Mesendoderm (in vitro differentiated cells): ENCODE data around the gene RFLNA.

Source experiments
- DNase-seq: peaks from one replicate; pipeline ENCODE4 v3.0.0; 2013
- H2AK5ac ChIP-seq: 2 replicates; pipeline ENCODE4 v1.6.1; 2013; ENCODE audit warnings: low read length, inconsistent platforms
- H2BK120ac ChIP-seq: 2 replicates; pipeline ENCODE4 v1.6.1; 2013; ENCODE audit warnings: low read depth, mild to moderate bottlenecking, low read length, moderate library complexity, mixed read lengths
- H2BK15ac ChIP-seq: replicated peaks from 2 replicates; pipeline ENCODE4 v1.6.1; 2013; ENCODE audit warnings: low read depth, mild to moderate bottlenecking, moderate library complexity
- H2BK5ac ChIP-seq: 2 replicates; pipeline ENCODE4 v1.6.1; 2013; ENCODE audit warnings: low read length, inconsistent platforms
- H3K18ac ChIP-seq: 2 replicates; pipeline ENCODE4 v1.6.1; 2013; ENCODE audit warnings: mild to moderate bottlenecking, low read length, mixed read lengths
- H3K23ac ChIP-seq: one replicate; pipeline ENCODE4 v1.6.1; 2013; ENCODE audit warnings: low read length
- H3K27ac ChIP-seq: 2 replicates; pipeline ENCODE4 v1.5.1; 2013; ENCODE audit warnings: low read depth, mild to moderate bottlenecking, inconsistent platforms, low read length, moderate library complexity
- H3K27me3 ChIP-seq: 2 replicates; pipeline ENCODE4 v1.6.1; 2013; ENCODE audit warnings: low read length, control low read depth, mild to moderate bottlenecking, inconsistent platforms; ENCODE audit not compliant: insufficient read depth, poor library complexity
- H3K36me3 ChIP-seq: 2 replicates; pipeline ENCODE4 v1.6.1; 2013; ENCODE audit warnings: low read length, inconsistent platforms; ENCODE audit not compliant: control insufficient read depth, insufficient read depth
- H3K4ac ChIP-seq: one replicate; pipeline ENCODE4 v1.6.1; 2013; ENCODE audit warnings: low read depth, mild to moderate bottlenecking, low read length, moderate library complexity
- H3K4me1 ChIP-seq: 2 replicates; pipeline ENCODE4 v1.6.1; 2013; ENCODE audit warnings: low read depth, low read length, inconsistent platforms; ENCODE audit not compliant: control insufficient read depth
- H3K4me2 ChIP-seq: 2 replicates; pipeline ENCODE4 v1.6.1; 2013; ENCODE audit warnings: low read length
- H3K4me3 ChIP-seq: 2 replicates; pipeline ENCODE4 v1.5.1; 2013; ENCODE audit warnings: mild to moderate bottlenecking, low read length
- H3K56ac ChIP-seq: one replicate; pipeline ENCODE4 v1.6.1; 2013; ENCODE audit warnings: low read length
- H3K79me1 ChIP-seq: 2 replicates; pipeline ENCODE4 v1.6.1; 2013; ENCODE audit warnings: low read length, inconsistent platforms
- H3K79me2 ChIP-seq: 2 replicates; pipeline ENCODE4 v1.6.1; 2013; ENCODE audit warnings: mild to moderate bottlenecking, low read length; ENCODE audit not compliant: control insufficient read depth, insufficient read depth
- H3K9ac ChIP-seq: 2 replicates; pipeline ENCODE4 v1.6.1; 2013; ENCODE audit warnings: low read length, inconsistent platforms
- H4K5ac ChIP-seq: one replicate; pipeline ENCODE4 v1.6.1; 2013; ENCODE audit warnings: low read length
- H4K8ac ChIP-seq: one replicate; pipeline ENCODE4 v1.6.1; 2013; ENCODE audit warnings: low read depth, mild to moderate bottlenecking, control low read depth, low read length, moderate library complexity
- whole genome bisulfite sequencing: extraction: QIAGEN DNeasy Blood & Tissue Kit; methylation state at CpG from one replicate; pipeline ENCODE4 v1.1.7; 2013; ENCODE audit warnings: low lambda C conversion rate, missing lambda C conversion rate; ENCODE audit not compliant: insufficient coverage; ENCODE audit errors: extremely low coverage; 5-methylcytosine and 5-hydroxymethylcytosine counted together

Gene RFLNA

DNA sequence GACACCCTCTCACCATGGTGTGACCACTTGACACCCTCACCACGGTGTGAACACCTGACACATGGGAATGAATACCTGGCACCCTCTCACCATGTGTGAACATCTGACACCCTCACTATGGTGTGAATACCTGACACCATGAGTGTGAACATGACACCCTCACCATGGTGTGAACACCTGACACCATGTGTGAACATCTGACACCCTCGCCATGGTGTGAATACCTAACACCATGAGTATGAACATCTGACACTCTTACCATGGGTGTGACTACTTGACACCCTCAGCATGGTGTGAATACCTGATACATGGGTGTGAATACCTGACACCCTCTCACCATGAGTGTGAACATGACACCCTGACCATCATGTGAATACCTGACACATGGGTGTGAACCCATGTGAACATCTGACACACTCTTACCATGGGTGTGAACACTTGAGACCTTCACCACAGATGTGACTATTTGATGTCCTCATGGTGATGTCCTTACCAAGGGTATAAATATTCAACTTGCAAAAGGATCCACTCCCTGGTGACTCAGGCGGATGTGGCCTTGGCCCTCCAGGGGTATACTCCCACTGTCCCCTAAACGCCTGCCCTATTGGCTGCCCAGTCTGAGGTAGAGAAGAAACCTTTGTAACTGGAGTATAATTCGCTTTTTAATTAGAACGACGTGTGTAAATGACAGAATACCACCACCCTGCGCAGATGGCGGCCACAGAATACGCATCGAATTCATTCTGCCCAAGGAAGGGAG lies 29.1 kb downstream of the RFLNA start:
- Histone ChIP-seq H3K56ac (no peak overlapping the region), H3K4ac (no peak overlapping the region), H3K4me2 (no peak overlapping the region), H3K4me3 (peak overlapping the region; percentile 63), H2AK5ac (no peak overlapping the region), H3K36me3 (peaks cover 11% of the 10 kb centered on the region), H3K79me2 (no peaks in the 10 kb centered on the region), H3K9ac (no peak overlapping the region), H4K8ac (no peak overlapping the region), H4K5ac (no peak overlapping the region), H3K27me3 (no peaks in the 10 kb centered on the region), H3K79me1 (no peaks in the 10 kb centered on the region), H3K18ac (no peak overlapping the region), H2BK15ac (no peak overlapping the region), H2BK5ac (no peak overlapping the region), H3K23ac (no peak overlapping the region), H3K4me1 (no peaks in the 10 kb centered on the region), H3K27ac (no peak overlapping the region), H2BK120ac (no peak overlapping the region)
- WGBS = no CpG with 5 or more reads among the region's 11 CpGs
- peak; percentile 32 for DNase-seq

DNA sequence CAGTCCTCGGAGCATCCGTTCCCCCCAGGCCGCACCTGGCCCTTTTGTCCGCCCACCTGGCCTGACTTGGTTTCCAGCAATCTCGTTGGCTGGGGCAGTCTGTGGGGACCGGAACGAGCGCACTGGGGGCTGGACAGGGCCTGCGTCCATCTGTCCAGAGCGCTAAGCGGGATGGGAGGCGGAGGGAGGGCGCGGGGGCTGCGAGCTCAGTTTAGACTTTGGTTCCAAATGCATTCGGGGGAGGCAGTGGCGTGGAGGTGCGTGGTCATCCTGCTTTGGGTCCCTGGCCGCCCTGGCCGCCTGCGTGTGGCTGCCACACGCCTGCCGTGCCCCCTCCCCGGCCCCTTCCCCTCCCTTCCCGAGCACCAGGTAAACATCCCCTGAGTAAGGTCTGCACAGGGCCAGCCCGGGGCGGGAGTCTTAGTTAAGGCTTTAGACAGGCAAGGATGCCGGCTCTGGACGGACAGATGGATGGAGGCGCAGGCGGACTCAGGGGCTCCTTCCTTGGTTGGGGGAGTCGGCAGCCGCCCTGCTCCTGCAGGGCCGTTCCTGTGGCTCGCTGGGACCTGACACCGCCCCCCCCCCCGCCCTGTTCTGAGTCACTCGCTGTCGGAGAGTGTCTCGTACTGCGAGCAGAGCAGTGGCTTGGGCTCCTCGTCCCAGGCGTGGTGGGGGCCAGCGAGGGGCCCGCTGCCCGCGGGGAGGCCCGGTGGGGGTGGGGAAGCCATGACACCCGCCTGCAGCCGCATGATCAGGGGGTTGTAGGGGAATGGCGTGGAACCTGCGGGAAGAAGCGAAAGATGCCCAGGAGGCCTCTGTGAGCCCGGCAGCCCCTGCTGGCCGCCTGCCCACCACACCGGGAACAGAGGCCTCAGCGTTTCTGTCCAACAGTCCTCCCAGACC lies 30.2 kb downstream of the RFLNA start:
- no peak overlapping the region for H3K4ac ChIP-seq
- H3K23ac ChIP-seq = no peak overlapping the region
- H2BK15ac ChIP-seq = no peak overlapping the region
- H3K56ac ChIP-seq = no peak overlapping the region
- no peak for DNase-seq
- no peak overlapping the region for H4K5ac ChIP-seq
- H3K9ac ChIP-seq = no peak overlapping the region
- H3K79me2 ChIP-seq = no peaks in the 10 kb centered on the region
- no peak overlapping the region for H2BK5ac ChIP-seq
- H3K79me1 ChIP-seq = no peaks in the 10 kb centered on the region
- no peak overlapping the region for H3K27ac ChIP-seq
- H3K18ac ChIP-seq = no peak overlapping the region
- H2AK5ac ChIP-seq = no peak overlapping the region
- no peak overlapping the region for H4K8ac ChIP-seq
- H2BK120ac ChIP-seq = no peak overlapping the region
- H3K36me3 ChIP-seq = peaks cover 11% of the 10 kb centered on the region
- H3K4me1 ChIP-seq = no peaks in the 10 kb centered on the region
- H3K4me3 ChIP-seq = no peak overlapping the region
- WGBS = no CpG with 5 or more reads among the region's 57 CpGs
- no peaks in the 10 kb centered on the region for H3K27me3 ChIP-seq
- H3K4me2 ChIP-seq = no peak overlapping the region

DNA sequence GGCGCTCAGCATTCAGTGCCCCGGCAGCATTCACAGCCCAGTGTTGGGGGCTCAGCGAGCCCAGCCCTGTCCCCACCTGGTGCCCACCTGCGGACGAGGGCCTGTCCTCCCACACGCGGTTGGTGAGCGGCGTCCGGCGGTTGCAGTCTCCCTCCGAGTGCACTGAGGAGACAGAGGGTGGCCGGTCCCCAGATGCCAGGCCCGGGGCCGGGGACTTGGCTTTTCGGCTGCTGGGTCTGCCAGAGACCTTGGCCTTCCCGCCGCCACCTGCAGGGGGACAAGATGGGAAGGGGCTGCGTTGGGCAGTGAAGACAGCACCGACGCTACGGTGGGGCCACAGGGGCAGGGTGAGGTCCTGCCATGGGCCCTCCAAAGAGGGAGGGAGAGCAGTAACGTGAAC lies 31.2 kb downstream of the RFLNA start:
- Histone ChIP-seq H3K36me3 (peaks cover 11% of the 10 kb centered on the region), H3K56ac (no peak overlapping the region)

DNA sequence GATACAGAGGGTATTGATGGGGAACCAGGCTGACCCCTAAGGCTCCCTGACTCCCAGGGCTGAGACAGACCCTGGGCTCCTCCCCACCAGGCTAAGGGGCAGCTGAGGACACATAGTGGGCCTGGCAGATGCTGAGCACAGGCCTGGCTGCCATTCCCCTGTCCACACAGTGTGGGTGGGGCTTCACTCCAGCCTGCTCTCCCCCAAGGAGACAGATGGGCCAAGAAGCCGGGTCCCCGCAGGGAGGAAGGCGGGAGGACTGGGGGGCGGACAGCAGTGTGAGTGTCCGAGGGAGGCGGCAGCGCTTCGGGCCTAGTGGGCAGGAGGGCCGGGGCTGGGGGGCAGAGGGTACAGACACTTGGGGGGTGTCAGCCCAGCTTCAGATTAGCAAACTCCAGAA lies 32.0 kb downstream of the RFLNA start:
- H2AK5ac ChIP-seq = no peak overlapping the region
- H3K79me2 ChIP-seq = no peaks in the 10 kb centered on the region
- no peak overlapping the region for H4K8ac ChIP-seq
- no peak overlapping the region for H3K23ac ChIP-seq
- no peak overlapping the region for H3K56ac ChIP-seq
- no peak overlapping the region for H3K4ac ChIP-seq
- WGBS = no CpG with 5 or more reads among the region's 9 CpGs
- DNase-seq = no peak
- no peak overlapping the region for H3K4me2 ChIP-seq
- no peaks in the 10 kb centered on the region for H3K4me1 ChIP-seq
- no peak overlapping the region for H3K27ac ChIP-seq
- no peaks in the 10 kb centered on the region for H3K27me3 ChIP-seq
- H2BK120ac ChIP-seq = no peak overlapping the region
- H3K4me3 ChIP-seq = no peak overlapping the region
- H3K9ac ChIP-seq = no peak overlapping the region
- no peaks in the 10 kb centered on the region for H3K79me1 ChIP-seq
- peaks cover 11% of the 10 kb centered on the region for H3K36me3 ChIP-seq
- H2BK5ac ChIP-seq = no peak overlapping the region
- no peak overlapping the region for H3K18ac ChIP-seq
- H4K5ac ChIP-seq = no peak overlapping the region
- no peak overlapping the region for H2BK15ac ChIP-seq

More for the DNA sequence above, 31.2 kb downstream of the RFLNA start:
- Histone ChIP-seq H3K18ac (no peak overlapping the region), H4K8ac (no peak overlapping the region), H3K4me2 (no peak overlapping the region), H4K5ac (no peak overlapping the region), H3K4ac (no peak overlapping the region), H3K27me3 (no peaks in the 10 kb centered on the region), H2BK15ac (no peak overlapping the region), H3K23ac (no peak overlapping the region), H3K79me1 (no peaks in the 10 kb centered on the region), H3K9ac (no peak overlapping the region), H2AK5ac (no peak overlapping the region), H3K4me1 (no peaks in the 10 kb centered on the region), H2BK5ac (no peak overlapping the region), H2BK120ac (no peak overlapping the region), H3K79me2 (no peaks in the 10 kb centered on the region), H3K4me3 (no peak overlapping the region), H3K27ac (no peak overlapping the region)
- WGBS = no CpG with 5 or more reads among the region's 23 CpGs
- DNase-seq = no peak

DNA sequence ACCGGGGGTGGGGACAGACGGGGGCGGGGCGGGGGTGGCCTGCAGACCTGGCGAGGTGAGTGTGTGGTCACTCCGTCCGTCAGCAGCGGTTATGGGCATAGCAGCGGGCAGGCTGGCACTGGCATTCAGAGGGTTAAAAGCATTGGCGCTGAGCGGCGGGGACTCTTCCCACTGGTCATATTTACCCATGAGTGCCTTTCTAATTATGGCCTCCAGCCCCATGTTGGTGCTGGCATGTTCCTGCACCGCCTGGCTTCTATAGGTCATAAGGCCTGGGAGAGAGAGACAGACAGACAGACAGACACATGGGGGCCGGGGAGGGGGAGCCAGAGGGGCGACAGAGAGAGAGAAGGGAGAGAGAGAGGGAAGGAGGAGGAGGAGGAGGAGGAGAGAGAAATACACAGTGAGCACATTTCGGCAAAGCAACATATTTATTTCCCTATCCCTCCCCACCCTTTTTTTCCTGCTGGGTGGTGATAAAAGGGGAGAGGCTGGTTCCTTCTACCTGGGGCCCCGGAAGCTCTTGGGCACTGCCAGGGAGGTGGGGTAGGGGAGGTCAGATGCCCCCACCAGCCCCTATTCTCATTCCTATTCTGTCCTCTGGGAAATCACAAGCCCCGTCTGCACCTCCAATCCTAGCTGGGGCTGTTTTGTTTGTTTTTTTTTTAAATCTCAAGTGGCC lies 32.6 kb downstream of the RFLNA start:
- Histone ChIP-seq H3K36me3 (peaks cover 11% of the 10 kb centered on the region), H2AK5ac (no peak overlapping the region), H3K4me1 (no peaks in the 10 kb centered on the region), H3K4ac (no peak overlapping the region), H2BK120ac (no peak overlapping the region), H3K18ac (no peak overlapping the region), H3K9ac (no peak overlapping the region), H3K79me2 (no peaks in the 10 kb centered on the region), H3K23ac (no peak overlapping the region), H4K5ac (no peak overlapping the region), H3K56ac (no peak overlapping the region), H3K79me1 (no peaks in the 10 kb centered on the region), H3K4me3 (no peak overlapping the region), H4K8ac (no peak overlapping the region), H2BK5ac (no peak overlapping the region), H3K27me3 (no peaks in the 10 kb centered on the region), H3K4me2 (no peak overlapping the region), H3K27ac (no peak overlapping the region), H2BK15ac (no peak overlapping the region)
- DNase-seq = no peak
- no CpG with 5 or more reads among the region's 18 CpGs for WGBS
